H1 (cell line): ENCODE measurements around the gene RHOB. TPM values are rescaled to one million over a fixed set of nuclear protein-coding genes. Genes with fewer than 3 reads are reported as not detected.

Experiments
- MAX ChIP-seq: IDR thresholded peaks from 2 replicates; pipeline ENCODE4 v1.6.1; 2012; ENCODE audit warnings: inconsistent platforms
- RXRA ChIP-seq: IDR thresholded peaks from 2 replicates; pipeline ENCODE4 v1.6.1; 2011; ENCODE audit warnings: low read depth, mild to moderate bottlenecking, low read length, moderate library complexity; ENCODE audit not compliant: insufficient read depth
- SAP30 ChIP-seq: fragments of 300-600 bp; sonication (generic); IDR thresholded peaks from 2 replicates; pipeline ENCODE4 v1.7.1; 2012; ENCODE audit warnings: low read length, moderate library complexity, mild to moderate bottlenecking, inconsistent platforms; ENCODE audit not compliant: insufficient read depth, insufficient replicate concordance
- SP1 ChIP-seq: IDR thresholded peaks from 2 replicates; pipeline ENCODE4 v1.6.1; 2011; ENCODE audit warnings: low read depth, low read length
- polyA plus RNA-seq, 7 experiments: library from polyadenylated mRNA; depleted of rRNA in 3 of 7; stranded (reverse) in 5 of 7; unstranded in 2 of 7; fragments of >200 nt in 5 of 7; fragments of 200-250 nt in 2 of 7; gene quantifications; 1 replicate in 5 of 7; 2 replicates in 1 of 7; 4 replicates in 1 of 7; pipeline versions ENCODE4 v1.2.1 to v1.2.3, GENCODE V29; 2011 to 2013; ENCODE audit warnings: missing spikeins in 2 of 7, mixed read lengths in 2 of 7
- total RNA-seq: library from RNA; stranded (reverse); fragmentation: NEBNext Ultra II Directional; extraction: Animal tissue kit (Norgen Biotek cat#: 25700); gene quantifications from 2 replicates; pipeline ENCODE4 v1.2.1, GENCODE V29; 2021
- TF ChIP-seq, protein P1 (sequence below): IDR thresholded peaks from 2 replicates; pipeline ENCODE4 v1.6.1; 2012; ENCODE audit warnings: low read length, inconsistent platforms

The RHOB gene
- total and polyA plus RNA-seq, 2 of the 8 experiments (the other 6 are each of a cell fraction or from before 2014, with no cell fraction given): 9.3 to 9.5 TPM

GRCh38 chr2:20425371-20425881 lies 21.4 kb upstream of the RHOB start (continued):
- TF ChIP-seq, protein P1, sequence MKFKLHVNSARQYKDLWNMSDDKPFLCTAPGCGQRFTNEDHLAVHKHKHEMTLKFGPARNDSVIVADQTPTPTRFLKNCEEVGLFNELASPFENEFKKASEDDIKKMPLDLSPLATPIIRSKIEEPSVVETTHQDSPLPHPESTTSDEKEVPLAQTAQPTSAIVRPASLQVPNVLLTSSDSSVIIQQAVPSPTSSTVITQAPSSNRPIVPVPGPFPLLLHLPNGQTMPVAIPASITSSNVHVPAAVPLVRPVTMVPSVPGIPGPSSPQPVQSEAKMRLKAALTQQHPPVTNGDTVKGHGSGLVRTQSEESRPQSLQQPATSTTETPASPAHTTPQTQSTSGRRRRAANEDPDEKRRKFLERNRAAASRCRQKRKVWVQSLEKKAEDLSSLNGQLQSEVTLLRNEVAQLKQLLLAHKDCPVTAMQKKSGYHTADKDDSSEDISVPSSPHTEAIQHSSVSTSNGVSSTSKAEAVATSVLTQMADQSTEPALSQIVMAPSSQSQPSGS: no peak
- TF ChIP-seq SAP30 (no peak), RXRA (no peak), SP1 (no peak), MAX (no peak)
